Activated naive CD4-positive, alpha-beta T cell treated with anti-CD3 and anti-CD28 coated beads for 36 hours (primary cell): Measurements from ENCODE around the gene HECTD2. TPM values are rescaled to one million over a fixed set of nuclear protein-coding genes. Genes with fewer than 3 reads are reported as not detected.
"Not testable (repeated sequence)": the region's sequence is repeated elsewhere in the genome, so short reads cannot be mapped to it uniquely, and the experiment has no call there.

Source experiments
- CTCF ChIA-PET: fragments of 350-600 bp; sonication (Branson Sonifier 250); formaldehyde crosslinking; loops from one replicate; lab custom pipeline; 2021; ENCODE audit warnings: antibody characterized with exemption; lab: Charles Lee
- DNase-seq: peaks from one replicate; pipeline ENCODE4 v3.0.0-alpha.2; 2020
- H3K27ac Mint-ChIP-seq: one replicate; pipeline ENCODE4 v1.8.0; 2021; ENCODE audit warnings: mild to moderate bottlenecking, mixed read lengths
- H3K27me3 Mint-ChIP-seq: one replicate; pipeline ENCODE4 v1.8.0; 2021; ENCODE audit warnings: low read depth, mixed read lengths
- H3K36me3 Mint-ChIP-seq: one replicate; pipeline ENCODE4 v1.8.0; 2021; ENCODE audit warnings: low read depth, mixed read lengths
- H3K4me1 Mint-ChIP-seq: one replicate; pipeline ENCODE4 v1.8.0; 2021; ENCODE audit warnings: low read depth, mixed read lengths
- H3K4me3 Mint-ChIP-seq: one replicate; pipeline ENCODE4 v1.8.0; 2021; ENCODE audit warnings: mild to moderate bottlenecking, moderate library complexity, mixed read lengths
- H3K9me3 Mint-ChIP-seq: one replicate; pipeline ENCODE4 v1.8.0; 2021; ENCODE audit warnings: mixed read lengths
- intact Hi-C: fragments of 100-400 bp; cut with micrococcal nuclease; formaldehyde crosslinking; loops from one replicate; pipeline ENCODE4 v1.15.1; 2023
- total RNA-seq, 2 experiments: library from RNA; stranded (reverse); gene quantifications; one replicate each; pipeline ENCODE4 v1.2.3, GENCODE V29; 2021

The HECTD2 gene
- total RNA-seq, 2 experiments from 2014 or later = 2.3 to 3.1 TPM

GRCh38 chr10:91528080-91528479 lies 117.9 kb downstream of the HECTD2 start:
- DNase-seq = no peak
- no peaks in the 10 kb centered on the region for H3K9me3 Mint-ChIP-seq
- H3K4me3 Mint-ChIP-seq = no peak overlapping the region
- intact Hi-C loops = no loop called here
- CTCF ChIA-PET = no interaction called here
- H3K36me3 Mint-ChIP-seq = no peaks in the 10 kb centered on the region
- no peak overlapping the region for H3K27ac Mint-ChIP-seq
- peaks cover 13% of the 10 kb centered on the region for H3K27me3 Mint-ChIP-seq
- no peaks in the 10 kb centered on the region for H3K4me1 Mint-ChIP-seq

DNA sequence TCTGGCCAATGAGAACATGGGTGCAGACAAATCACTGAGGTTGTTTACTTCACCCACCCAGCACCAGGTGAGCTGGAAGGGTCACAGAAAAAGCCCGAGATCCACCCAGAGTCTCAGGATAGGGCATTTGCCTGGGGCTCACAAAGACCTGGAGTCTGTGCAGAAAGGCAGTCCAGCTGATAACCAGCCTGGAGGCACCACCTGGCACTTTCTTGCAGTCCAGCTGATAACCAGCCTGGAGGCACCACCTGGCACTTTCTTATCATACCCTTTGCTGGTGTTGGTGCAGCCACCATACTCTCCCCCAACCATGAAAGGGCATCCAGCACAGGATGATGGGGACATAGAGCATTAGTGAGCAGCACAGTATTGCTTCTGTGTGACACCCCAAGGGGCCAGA lies 118.6 kb downstream of the HECTD2 start:
- H3K4me3 Mint-ChIP-seq = no peak overlapping the region
- CTCF ChIA-PET = no interaction called here

GRCh38 chr10:91534789-91535188 lies 124.6 kb downstream of the HECTD2 start:
- CTCF ChIA-PET, H3K36me3 Mint-ChIP-seq, H3K27ac Mint-ChIP-seq, H3K4me3 Mint-ChIP-seq, H3K9me3 Mint-ChIP-seq, DNase-seq, intact Hi-C loops, H3K27me3 Mint-ChIP-seq, H3K4me1 Mint-ChIP-seq: not testable (repeated sequence)

More for the DNA sequence above, 118.6 kb downstream of the HECTD2 start:
- no peaks in the 10 kb centered on the region for H3K9me3 Mint-ChIP-seq
- intact Hi-C loops = no loop called here
- no peak for DNase-seq
- no peak overlapping the region for H3K27ac Mint-ChIP-seq
- no peaks in the 10 kb centered on the region for H3K4me1 Mint-ChIP-seq
- H3K27me3 Mint-ChIP-seq = peaks cover 13% of the 10 kb centered on the region
- H3K36me3 Mint-ChIP-seq = no peaks in the 10 kb centered on the region

DNA sequence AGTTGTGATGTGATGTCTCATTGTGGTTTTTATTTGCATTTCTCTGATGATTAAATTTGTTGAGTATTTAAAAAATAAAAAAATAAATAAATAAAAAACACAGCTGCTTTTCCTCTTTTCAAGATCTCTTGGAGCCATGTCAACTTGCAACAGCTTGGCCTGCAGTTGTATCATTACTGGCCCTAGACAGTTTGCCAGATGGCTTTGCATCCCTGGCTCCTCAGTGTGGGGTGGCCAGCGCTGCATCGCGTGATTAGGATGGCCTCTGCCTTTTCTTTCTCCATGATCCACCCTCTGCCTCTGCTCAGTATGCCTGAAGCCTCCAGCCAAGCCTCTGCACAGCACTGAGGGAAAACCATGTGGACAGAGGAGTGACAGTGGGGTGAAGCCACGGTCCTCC lies 126.0 kb downstream of the HECTD2 start:
- no peak overlapping the region for H3K27ac Mint-ChIP-seq
- CTCF ChIA-PET = no interaction called here
- DNase-seq = no peak
- no peak overlapping the region for H3K4me3 Mint-ChIP-seq
- no peaks in the 10 kb centered on the region for H3K36me3 Mint-ChIP-seq
- intact Hi-C loops = no loop called here
- H3K4me1 Mint-ChIP-seq = no peaks in the 10 kb centered on the region
- peaks cover 3% of the 10 kb centered on the region for H3K27me3 Mint-ChIP-seq
- peaks cover 3% of the 10 kb centered on the region for H3K9me3 Mint-ChIP-seq

DNA sequence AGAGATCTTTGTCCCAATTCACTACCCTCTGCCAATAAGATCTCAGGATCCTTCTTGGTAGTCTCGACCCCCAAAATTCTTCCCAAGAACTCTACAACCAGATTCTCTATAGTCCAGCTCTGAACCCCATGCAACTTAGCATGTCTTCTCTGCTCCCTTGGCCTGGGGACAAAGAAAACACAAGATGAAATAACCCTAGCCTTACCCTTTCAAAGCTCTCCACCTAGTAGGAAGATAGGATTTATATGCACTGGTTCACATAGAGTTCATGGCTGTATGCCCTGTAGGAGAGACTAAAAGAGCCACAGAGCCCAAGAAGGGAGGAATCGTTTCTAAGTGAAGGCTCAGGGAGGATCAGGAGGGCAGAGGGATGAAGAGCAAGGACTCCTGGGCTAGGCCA lies 126.6 kb downstream of the HECTD2 start:
- Mint-ChIP-seq H3K4me3 (no peak overlapping the region), H3K27me3 (peaks cover 3% of the 10 kb centered on the region), H3K27ac (no peak overlapping the region), H3K36me3 (no peaks in the 10 kb centered on the region), H3K9me3 (peaks cover 3% of the 10 kb centered on the region), H3K4me1 (no peaks in the 10 kb centered on the region)
- no peak for DNase-seq
- CTCF ChIA-PET = no interaction called here
- intact Hi-C loops = no loop called here

DNA sequence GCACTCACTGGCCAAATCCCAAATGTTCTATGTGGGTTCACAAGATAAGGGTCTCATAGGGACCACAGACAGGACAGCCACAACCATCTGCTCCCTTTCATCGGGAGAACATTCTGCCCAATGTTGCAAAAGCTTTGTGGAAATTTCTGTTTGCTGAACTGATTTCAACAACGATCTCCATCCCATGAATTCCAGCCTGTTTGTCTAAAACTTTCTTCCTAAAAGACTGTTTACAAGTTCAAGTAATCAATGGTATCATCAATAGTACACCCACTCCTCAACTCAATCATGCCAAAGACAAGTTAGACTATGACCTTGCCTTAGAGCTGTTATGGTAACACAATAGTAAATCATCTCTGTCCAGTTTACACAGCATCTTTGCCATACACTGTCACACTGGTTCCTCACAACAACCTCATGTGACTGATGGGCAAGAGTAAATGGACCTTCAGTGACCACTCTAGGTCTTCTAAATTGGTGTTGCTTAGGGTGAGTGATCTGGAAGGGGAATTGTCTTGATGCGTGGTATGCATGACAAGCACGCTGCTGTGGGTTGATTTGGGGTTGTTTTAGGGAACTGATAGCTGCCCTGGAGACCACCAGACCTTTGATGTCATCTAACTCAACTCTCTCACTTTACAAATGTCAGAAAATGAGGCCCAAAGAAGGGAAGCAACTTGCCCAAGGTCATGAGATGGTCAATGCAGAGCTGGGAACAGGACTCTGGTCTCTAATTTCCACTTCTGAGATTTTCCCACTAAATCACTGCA lies 127.7 kb downstream of the HECTD2 start:
- CTCF ChIA-PET = no interaction called here
- Mint-ChIP-seq H3K36me3 (no peaks in the 10 kb centered on the region), H3K27me3 (peaks cover 4% of the 10 kb centered on the region), H3K9me3 (peaks cover 3% of the 10 kb centered on the region), H3K4me3 (no peak overlapping the region), H3K27ac (no peak overlapping the region), H3K4me1 (no peaks in the 10 kb centered on the region)
- intact Hi-C loops = no loop called here
- DNase-seq = no peak

- H3K27me3 Mint-ChIP-seq = peaks cover 4% of the 10 kb centered on the region
- intact Hi-C loops = no loop called here
- H3K27ac Mint-ChIP-seq = no peak overlapping the region
- no peak overlapping the region for H3K4me3 Mint-ChIP-seq
- no peaks in the 10 kb centered on the region for H3K9me3 Mint-ChIP-seq
- DNase-seq = no peak
- CTCF ChIA-PET = no interaction called here
- H3K36me3 Mint-ChIP-seq = no peaks in the 10 kb centered on the region
- no peaks in the 10 kb centered on the region for H3K4me1 Mint-ChIP-seq
Measured at GRCh38 chr10:91539930-91540329, 129.8 kb downstream of the HECTD2 start.

- no peak overlapping the region for H3K27ac Mint-ChIP-seq
Measured at GRCh38 chr10:91540733-91541132, 130.6 kb downstream of the HECTD2 start.

DNA sequence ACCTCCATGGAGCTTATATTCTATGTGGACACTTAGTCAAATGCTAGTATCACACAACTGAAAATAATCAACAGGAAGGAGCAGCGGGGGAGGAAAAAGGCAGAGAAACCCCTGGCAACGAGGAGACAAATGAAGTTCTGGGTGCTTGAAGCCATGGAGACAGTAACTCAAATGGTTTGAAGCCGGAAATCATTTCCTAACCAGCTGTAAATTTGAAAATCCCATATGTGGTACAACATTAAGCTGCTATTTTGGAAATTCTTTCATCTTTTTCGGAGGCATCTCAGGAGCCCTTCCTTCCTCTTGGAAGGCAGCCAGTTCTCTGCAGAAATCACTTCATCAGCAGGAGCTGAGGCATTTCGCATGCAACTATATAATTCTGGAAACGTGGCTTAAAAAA lies 131.3 kb downstream of the HECTD2 start:
- H3K4me1 Mint-ChIP-seq = no peaks in the 10 kb centered on the region
- H3K27ac Mint-ChIP-seq = no peak overlapping the region
- CTCF ChIA-PET = interaction anchor here (0.8 kb wide), 1 partner anchor 95 kb away, joined by 3 read pairs; no protein-coding TSS in a partner anchor

More at GRCh38 chr10:91540733-91541132, 130.6 kb downstream of the HECTD2 start:
- CTCF ChIA-PET = no interaction called here
- Mint-ChIP-seq H3K4me3 (no peak overlapping the region), H3K27me3 (peaks cover 4% of the 10 kb centered on the region), H3K9me3 (no peaks in the 10 kb centered on the region), H3K36me3 (no peaks in the 10 kb centered on the region), H3K4me1 (no peaks in the 10 kb centered on the region)
- DNase-seq = no peak
- intact Hi-C loops = no loop called here

DNA sequence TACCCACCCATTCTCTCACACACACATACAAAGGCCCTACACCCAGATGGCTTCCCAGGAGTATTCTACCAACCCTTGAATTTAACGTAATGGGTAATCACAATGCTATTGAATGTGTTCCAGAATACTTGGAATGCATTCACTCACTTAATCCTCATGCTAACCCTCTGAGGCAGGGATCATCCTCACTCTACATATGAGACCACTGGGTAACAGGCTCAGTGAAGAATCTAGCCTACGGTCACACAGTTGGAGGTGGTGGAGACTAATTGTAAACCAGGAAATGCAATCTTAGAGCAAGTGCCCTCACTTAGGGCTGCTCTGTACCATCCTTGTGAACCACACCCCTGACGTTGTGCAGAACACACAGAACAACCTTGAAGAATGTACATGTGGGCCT lies 135.2 kb downstream of the HECTD2 start:
- DNase-seq = no peak
- CTCF ChIA-PET = no interaction called here
- H3K27me3 Mint-ChIP-seq = peaks cover 4% of the 10 kb centered on the region
- no peaks in the 10 kb centered on the region for H3K9me3 Mint-ChIP-seq
- intact Hi-C loops = no loop called here
- H3K4me1 Mint-ChIP-seq = no peaks in the 10 kb centered on the region
- no peak overlapping the region for H3K4me3 Mint-ChIP-seq
- H3K27ac Mint-ChIP-seq = no peak overlapping the region
- H3K36me3 Mint-ChIP-seq = no peaks in the 10 kb centered on the region

More for the DNA sequence above, 131.3 kb downstream of the HECTD2 start:
- H3K4me3 Mint-ChIP-seq = no peak overlapping the region
- no peak for DNase-seq
- no peaks in the 10 kb centered on the region for H3K9me3 Mint-ChIP-seq
- H3K36me3 Mint-ChIP-seq = no peaks in the 10 kb centered on the region
- intact Hi-C loops = no loop called here
- peaks cover 4% of the 10 kb centered on the region for H3K27me3 Mint-ChIP-seq

DNA sequence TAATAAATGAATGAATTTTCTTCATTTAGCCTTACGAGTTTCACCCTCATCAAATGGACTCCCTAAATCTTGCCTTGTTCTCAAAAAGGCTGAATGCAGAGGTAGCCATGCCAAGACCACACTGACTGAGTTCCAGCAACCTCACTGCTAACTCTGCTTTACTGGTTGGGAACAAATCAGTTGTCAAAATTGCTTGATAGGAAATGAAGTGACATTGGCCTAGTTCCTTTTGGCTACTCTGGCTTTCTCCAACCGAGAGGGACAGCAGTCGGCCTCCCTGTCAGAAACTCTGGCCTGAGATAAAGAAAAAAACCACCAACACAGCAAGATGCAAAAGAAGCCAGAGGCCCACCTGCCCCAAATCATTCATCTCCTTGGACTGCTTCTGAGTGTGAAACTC lies 135.7 kb downstream of the HECTD2 start:
- Mint-ChIP-seq H3K27ac (no peak overlapping the region), H3K27me3 (peaks cover 4% of the 10 kb centered on the region), H3K9me3 (no peaks in the 10 kb centered on the region), H3K4me3 (no peak overlapping the region), H3K36me3 (no peaks in the 10 kb centered on the region), H3K4me1 (no peaks in the 10 kb centered on the region)
- DNase-seq = no peak
- intact Hi-C loops = no loop called here
- CTCF ChIA-PET = interaction anchor here (0.6 kb wide), 1 partner anchor 91 kb away, joined by 3 read pairs; no protein-coding TSS in a partner anchor

DNA sequence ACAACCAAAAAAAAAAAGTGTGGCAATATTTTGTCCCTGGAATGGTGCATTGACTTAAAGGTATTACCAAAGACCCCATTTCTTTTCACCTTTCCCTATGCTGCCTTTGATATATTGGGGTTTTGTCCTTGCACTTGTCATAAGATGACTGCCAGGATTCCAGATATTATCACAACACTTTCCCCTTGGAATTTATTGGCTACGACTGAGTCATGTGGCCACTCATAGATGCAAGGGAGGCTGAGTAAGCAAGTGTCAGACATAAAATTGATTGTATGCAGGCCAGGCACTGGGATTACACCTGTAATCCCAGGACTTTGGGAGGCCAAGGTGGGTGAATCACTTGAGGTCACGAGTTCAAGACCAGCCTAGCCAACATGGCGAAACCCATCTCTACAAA lies 139.1 kb downstream of the HECTD2 start:
- no peaks in the 10 kb centered on the region for H3K4me1 Mint-ChIP-seq
- H3K9me3 Mint-ChIP-seq = no peaks in the 10 kb centered on the region
- no peak overlapping the region for H3K27ac Mint-ChIP-seq
- intact Hi-C loops = no loop called here
- DNase-seq = no peak
- CTCF ChIA-PET = no interaction called here
- no peak overlapping the region for H3K4me3 Mint-ChIP-seq
- no peaks in the 10 kb centered on the region for H3K27me3 Mint-ChIP-seq
- H3K36me3 Mint-ChIP-seq = no peaks in the 10 kb centered on the region

GRCh38 chr10:91550021-91550420 lies 139.9 kb downstream of the HECTD2 start:
- CTCF ChIA-PET = interaction anchor here (3.0 kb wide), 1 partner anchor 86 kb away, joined by 11 read pairs; no protein-coding TSS in a partner anchor
- DNase-seq = no peak
- Mint-ChIP-seq H3K4me1 (no peaks in the 10 kb centered on the region), H3K9me3 (no peaks in the 10 kb centered on the region), H3K36me3 (no peaks in the 10 kb centered on the region), H3K27me3 (no peaks in the 10 kb centered on the region), H3K4me3 (no peak overlapping the region), H3K27ac (no peak overlapping the region)
- intact Hi-C loops = no loop called here
